GM10266 (cell line): ENCODE data around the gene PAX3.

Source experiments
- DNase-seq: peaks from one replicate; pipeline ENCODE4 v3.0.0; 2012; ENCODE audit errors: extremely low spot score
- CTCF ChIP-seq: IDR thresholded peaks from 2 replicates; pipeline ENCODE4 v1.5.1; 2012; ENCODE audit warnings: mild to moderate bottlenecking, low read depth; ENCODE audit not compliant: control insufficient read depth, insufficient read depth; ENCODE audit errors: missing control alignments

The PAX3 gene

GRCh38 chr2:222309766-222310165 lies 11.0 kb upstream of the PAX3 start:
- no peak for TF ChIP-seq CTCF
- DNase-seq: no peak

- no peak for TF ChIP-seq CTCF
- no peak for DNase-seq
Observed at GRCh38 chr2:222309361-222309760, 10.6 kb upstream of the PAX3 start.

- no peak for DNase-seq
- no peak for TF ChIP-seq CTCF
Observed at GRCh38 chr2:222307978-222308730, 9.4 kb upstream of the PAX3 start.

- no peak for TF ChIP-seq CTCF
- no peak for DNase-seq
Observed at GRCh38 chr2:222307143-222307756, 8.5 kb upstream of the PAX3 start.

GRCh38 chr2:222306393-222307142 lies 7.8 kb upstream of the PAX3 start:
- TF ChIP-seq CTCF: no peak
- no peak for DNase-seq

- no peak for TF ChIP-seq CTCF
- no peak for DNase-seq
Observed at GRCh38 chr2:222305516-222306392, 7.0 kb upstream of the PAX3 start.
